HepG2 (cell line): ENCODE data around the gene ABCG5. TPM values are rescaled to one million over a fixed set of nuclear protein-coding genes. Genes with fewer than 3 reads are reported as not detected.

ENCODE experiments used
- KDM3A ChIP-seq: IDR thresholded peaks from 2 replicates; pipeline ENCODE4 v1.6.1; 2018; ENCODE audit warnings: low read depth, missing compliant biosample characterization
- MAFK ChIP-seq, 2 experiments: IDR thresholded peaks in 1 of 2; conservative IDR thresholded peaks in 1 of 2; 2 replicates each; pipeline ENCODE4 v1.6.1; 2011; ENCODE audit warnings: improper control_type of control experiment in 2 of 2, low read length in 2 of 2
- PHF5A ChIP-seq: IDR thresholded peaks from one replicate; pipeline ENCODE4 v1.6.1; 2018; ENCODE audit warnings: low read depth, missing genetic modification reagents; ENCODE audit not compliant: unreplicated experiment
- PITX1 ChIP-seq: sonication (generic); formaldehyde crosslinking; IDR thresholded peaks from 2 replicates; pipeline ENCODE4 v1.5.1; 2020; ENCODE audit warnings: mild to moderate bottlenecking, missing genetic modification reagents
- PRMT3 ChIP-seq: sonication (generic); formaldehyde crosslinking; IDR thresholded peaks from 2 replicates; pipeline ENCODE4 v1.8.1; 2022; ENCODE audit warnings: low read depth, mild to moderate bottlenecking, moderate library complexity, missing genetic modification reagents, borderline replicate concordance
- SMAD1 ChIP-seq: sonication (generic); formaldehyde crosslinking; IDR thresholded peaks from 2 replicates; pipeline ENCODE4 v1.4.0; 2020; ENCODE audit warnings: missing genetic modification reagents, low read depth, mild to moderate bottlenecking, borderline replicate concordance
- ZNF333 ChIP-seq: sonication (generic); formaldehyde crosslinking; IDR thresholded peaks from 2 replicates; pipeline ENCODE4 v1.4.0; 2020; ENCODE audit warnings: mild to moderate bottlenecking, missing genetic modification reagents, borderline replicate concordance
- polyA plus RNA-seq, 8 experiments: library from polyadenylated mRNA; depleted of rRNA in 3 of 8; stranded (reverse) in 7 of 8; unstranded in 1 of 8; fragments of >200 nt; fragmentation: Illumina TruSeq in 4 of 8; extraction: Trizol in 4 of 8; gene quantifications; 2 replicates each; pipeline versions ENCODE4 v1.2.1 to v1.2.3, GENCODE V29; 2011 to 2016; ENCODE audit warnings: low read depth in 4 of 8, missing spikeins in 1 of 8, mixed read lengths in 1 of 8; ENCODE audit not compliant: insufficient read depth in 1 of 8
- total RNA-seq, 5 experiments: library from RNA; depleted of rRNA; stranded (reverse); fragments of >200 nt; fragmentation: Illumina TruSeq; extraction: Trizol; gene quantifications; 2 replicates each; pipeline ENCODE4 v1.2.3, GENCODE V29; 2016; ENCODE audit warnings: low read depth in 1 of 5
- TF ChIP-seq, protein P1 (sequence below): sonication (generic); formaldehyde crosslinking; IDR thresholded peaks from 2 replicates; pipeline ENCODE4 v1.4.0; 2020; ENCODE audit warnings: missing genetic modification reagents, borderline replicate concordance
- TF ChIP-seq, protein P2 (sequence below): sonication (generic); formaldehyde crosslinking; IDR thresholded peaks from 2 replicates; pipeline ENCODE4 v1.4.0; 2020; ENCODE audit warnings: mild to moderate bottlenecking, missing genetic modification reagents
- TF ChIP-seq, protein P3 (sequence below): sonication (generic); formaldehyde crosslinking; IDR thresholded peaks from 2 replicates; pipeline ENCODE4 v1.5.0; 2020; ENCODE audit warnings: missing genetic modification reagents
- TF ChIP-seq, protein P4 (sequence below): sonication (generic); formaldehyde crosslinking; IDR thresholded peaks from 2 replicates; pipeline ENCODE4 v1.8.1; 2023; ENCODE audit warnings: mild to moderate bottlenecking, missing genetic modification reagents, borderline replicate concordance
- TF ChIP-seq, protein P5 (sequence below): sonication (generic); IDR thresholded peaks from 2 replicates; pipeline ENCODE4 v1.6.1; 2016; ENCODE audit warnings: low read depth, borderline replicate concordance
- TF ChIP-seq, protein P6 (sequence below): sonication (generic); formaldehyde crosslinking; IDR thresholded peaks from 2 replicates; pipeline ENCODE4 v1.8.1; 2023; ENCODE audit warnings: missing genetic modification reagents, inconsistent platforms, borderline replicate concordance
- TF ChIP-seq, protein P7 (sequence below): sonication (generic); formaldehyde crosslinking; IDR thresholded peaks from 2 replicates; pipeline ENCODE4 v1.5.0; 2020; ENCODE audit warnings: missing genetic modification reagents

ABCG5 gene
- total and polyA plus RNA-seq, 2 of the 13 experiments (the other 11 are each of a cell fraction or from before 2014, with no cell fraction given): 15.1 to 39.0 TPM

DNA sequence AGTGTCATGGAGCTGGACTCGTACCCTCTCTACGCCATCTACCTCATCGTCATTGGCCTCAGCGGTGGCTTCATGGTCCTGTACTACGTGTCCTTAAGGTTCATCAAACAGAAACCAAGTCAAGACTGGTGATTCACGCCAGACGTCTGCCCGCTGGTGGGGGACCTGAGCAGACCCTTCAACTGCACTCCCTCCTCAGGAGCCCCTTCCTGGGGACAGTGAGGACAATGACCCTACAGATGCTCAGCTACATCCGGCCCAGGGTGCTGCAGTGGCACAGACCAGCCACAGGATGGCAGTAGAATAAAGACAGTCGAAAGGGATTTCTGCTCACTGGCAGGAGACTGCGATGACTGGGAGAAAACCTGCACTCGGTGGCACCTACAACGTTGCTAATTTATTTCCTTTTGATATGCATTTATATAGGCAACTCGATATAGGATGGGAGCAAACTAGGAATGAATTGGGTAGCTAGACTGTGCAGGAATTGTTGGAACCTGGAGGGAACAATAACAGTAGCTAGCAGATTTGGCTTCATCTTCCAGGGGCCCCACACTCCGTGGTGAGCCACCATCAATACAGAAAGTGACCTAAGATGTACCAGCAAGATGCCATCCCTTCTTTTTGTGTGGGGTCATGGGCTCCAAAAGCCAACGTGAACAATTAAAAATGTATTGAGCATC, 39.3 kb upstream of the ABCG5 start (continued):
- TF ChIP-seq, protein P1, sequence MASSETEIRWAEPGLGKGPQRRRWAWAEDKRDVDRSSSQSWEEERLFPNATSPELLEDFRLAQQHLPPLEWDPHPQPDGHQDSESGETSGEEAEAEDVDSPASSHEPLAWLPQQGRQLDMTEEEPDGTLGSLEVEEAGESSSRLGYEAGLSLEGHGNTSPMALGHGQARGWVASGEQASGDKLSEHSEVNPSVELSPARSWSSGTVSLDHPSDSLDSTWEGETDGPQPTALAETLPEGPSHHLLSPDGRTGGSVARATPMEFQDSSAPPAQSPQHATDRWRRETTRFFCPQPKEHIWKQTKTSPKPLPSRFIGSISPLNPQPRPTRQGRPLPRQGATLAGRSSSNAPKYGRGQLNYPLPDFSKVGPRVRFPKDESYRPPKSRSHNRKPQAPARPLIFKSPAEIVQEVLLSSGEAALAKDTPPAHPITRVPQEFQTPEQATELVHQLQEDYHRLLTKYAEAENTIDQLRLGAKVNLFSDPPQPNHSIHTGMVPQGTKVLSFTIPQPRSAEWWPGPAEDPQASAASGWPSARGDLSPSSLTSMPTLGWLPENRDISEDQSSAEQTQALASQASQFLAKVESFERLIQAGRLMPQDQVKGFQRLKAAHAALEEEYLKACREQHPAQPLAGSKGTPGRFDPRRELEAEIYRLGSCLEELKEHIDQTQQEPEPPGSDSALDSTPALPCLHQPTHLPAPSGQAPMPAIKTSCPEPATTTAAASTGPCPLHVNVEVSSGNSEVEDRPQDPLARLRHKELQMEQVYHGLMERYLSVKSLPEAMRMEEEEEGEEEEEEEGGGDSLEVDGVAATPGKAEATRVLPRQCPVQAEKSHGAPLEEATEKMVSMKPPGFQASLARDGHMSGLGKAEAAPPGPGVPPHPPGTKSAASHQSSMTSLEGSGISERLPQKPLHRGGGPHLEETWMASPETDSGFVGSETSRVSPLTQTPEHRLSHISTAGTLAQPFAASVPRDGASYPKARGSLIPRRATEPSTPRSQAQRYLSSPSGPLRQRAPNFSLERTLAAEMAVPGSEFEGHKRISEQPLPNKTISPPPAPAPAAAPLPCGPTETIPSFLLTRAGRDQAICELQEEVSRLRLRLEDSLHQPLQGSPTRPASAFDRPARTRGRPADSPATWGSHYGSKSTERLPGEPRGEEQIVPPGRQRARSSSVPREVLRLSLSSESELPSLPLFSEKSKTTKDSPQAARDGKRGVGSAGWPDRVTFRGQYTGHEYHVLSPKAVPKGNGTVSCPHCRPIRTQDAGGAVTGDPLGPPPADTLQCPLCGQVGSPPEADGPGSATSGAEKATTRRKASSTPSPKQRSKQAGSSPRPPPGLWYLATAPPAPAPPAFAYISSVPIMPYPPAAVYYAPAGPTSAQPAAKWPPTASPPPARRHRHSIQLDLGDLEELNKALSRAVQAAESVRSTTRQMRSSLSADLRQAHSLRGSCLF (CRISPR knock-in tag): no peak
- TF ChIP-seq, protein P2, sequence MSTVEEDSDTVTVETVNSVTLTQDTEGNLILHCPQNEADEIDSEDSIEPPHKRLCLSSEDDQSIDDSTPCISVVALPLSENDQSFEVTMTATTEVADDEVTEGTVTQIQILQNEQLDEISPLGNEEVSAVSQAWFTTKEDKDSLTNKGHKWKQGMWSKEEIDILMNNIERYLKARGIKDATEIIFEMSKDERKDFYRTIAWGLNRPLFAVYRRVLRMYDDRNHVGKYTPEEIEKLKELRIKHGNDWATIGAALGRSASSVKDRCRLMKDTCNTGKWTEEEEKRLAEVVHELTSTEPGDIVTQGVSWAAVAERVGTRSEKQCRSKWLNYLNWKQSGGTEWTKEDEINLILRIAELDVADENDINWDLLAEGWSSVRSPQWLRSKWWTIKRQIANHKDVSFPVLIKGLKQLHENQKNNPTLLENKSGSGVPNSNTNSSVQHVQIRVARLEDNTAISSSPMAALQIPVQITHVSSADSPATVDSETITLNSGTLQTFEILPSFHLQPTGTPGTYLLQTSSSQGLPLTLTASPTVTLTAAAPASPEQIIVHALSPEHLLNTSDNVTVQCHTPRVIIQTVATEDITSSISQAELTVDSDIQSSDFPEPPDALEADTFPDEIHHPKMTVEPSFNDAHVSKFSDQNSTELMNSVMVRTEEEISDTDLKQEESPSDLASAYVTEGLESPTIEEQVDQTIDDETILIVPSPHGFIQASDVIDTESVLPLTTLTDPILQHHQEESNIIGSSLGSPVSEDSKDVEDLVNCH (CRISPR knock-in tag): no peak
- TF ChIP-seq PRMT3 (CRISPR knock-in tag): no peak
- TF ChIP-seq, protein P3, sequence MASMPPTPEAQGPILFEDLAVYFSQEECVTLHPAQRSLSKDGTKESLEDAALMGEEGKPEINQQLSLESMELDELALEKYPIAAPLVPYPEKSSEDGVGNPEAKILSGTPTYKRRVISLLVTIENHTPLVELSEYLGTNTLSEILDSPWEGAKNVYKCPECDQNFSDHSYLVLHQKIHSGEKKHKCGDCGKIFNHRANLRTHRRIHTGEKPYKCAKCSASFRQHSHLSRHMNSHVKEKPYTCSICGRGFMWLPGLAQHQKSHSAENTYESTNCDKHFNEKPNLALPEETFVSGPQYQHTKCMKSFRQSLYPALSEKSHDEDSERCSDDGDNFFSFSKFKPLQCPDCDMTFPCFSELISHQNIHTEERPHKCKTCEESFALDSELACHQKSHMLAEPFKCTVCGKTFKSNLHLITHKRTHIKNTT (CRISPR knock-in tag): no peak
- no peak for TF ChIP-seq PHF5A (CRISPR knock-in tag)
- TF ChIP-seq SMAD1 (CRISPR knock-in tag): no peak; the same call in 1 of the 2 replicates
- TF ChIP-seq ZNF333 (CRISPR knock-in tag): no peak
- TF ChIP-seq, protein P4, sequence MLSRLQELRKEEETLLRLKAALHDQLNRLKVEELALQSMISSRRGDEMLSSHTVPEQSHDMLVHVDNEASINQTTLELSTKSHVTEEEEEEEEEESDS (CRISPR knock-in tag): no peak
- TF ChIP-seq KDM3A (CRISPR knock-in tag): 0 out of 2 replicates have a peak, but pooled peaks have one; percentile 44
- TF ChIP-seq MAFK (conservative IDR thresholded peaks at IDR 0.05 in 1 of 2, IDR thresholded peaks at IDR 0.05 in 1 of 2; ENCODE audit: low read length in 2 of 2): no peak; a peak in 1 of 4 replicates
- TF ChIP-seq, protein P5, sequence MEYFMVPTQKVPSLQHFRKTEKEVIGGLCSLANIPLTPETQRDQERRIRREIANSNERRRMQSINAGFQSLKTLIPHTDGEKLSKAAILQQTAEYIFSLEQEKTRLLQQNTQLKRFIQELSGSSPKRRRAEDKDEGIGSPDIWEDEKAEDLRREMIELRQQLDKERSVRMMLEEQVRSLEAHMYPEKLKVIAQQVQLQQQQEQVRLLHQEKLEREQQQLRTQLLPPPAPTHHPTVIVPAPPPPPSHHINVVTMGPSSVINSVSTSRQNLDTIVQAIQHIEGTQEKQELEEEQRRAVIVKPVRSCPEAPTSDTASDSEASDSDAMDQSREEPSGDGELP: no peak
- TF ChIP-seq PITX1 (CRISPR knock-in tag): peak; percentile 49; the same call in 1 of the 2 replicates
- TF ChIP-seq, protein P6, sequence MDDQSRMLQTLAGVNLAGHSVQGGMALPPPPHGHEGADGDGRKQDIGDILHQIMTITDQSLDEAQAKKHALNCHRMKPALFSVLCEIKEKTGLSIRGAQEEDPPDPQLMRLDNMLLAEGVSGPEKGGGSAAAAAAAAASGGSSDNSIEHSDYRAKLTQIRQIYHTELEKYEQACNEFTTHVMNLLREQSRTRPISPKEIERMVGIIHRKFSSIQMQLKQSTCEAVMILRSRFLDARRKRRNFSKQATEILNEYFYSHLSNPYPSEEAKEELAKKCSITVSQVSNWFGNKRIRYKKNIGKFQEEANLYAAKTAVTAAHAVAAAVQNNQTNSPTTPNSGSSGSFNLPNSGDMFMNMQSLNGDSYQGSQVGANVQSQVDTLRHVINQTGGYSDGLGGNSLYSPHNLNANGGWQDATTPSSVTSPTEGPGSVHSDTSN: no peak
- TF ChIP-seq, protein P7, sequence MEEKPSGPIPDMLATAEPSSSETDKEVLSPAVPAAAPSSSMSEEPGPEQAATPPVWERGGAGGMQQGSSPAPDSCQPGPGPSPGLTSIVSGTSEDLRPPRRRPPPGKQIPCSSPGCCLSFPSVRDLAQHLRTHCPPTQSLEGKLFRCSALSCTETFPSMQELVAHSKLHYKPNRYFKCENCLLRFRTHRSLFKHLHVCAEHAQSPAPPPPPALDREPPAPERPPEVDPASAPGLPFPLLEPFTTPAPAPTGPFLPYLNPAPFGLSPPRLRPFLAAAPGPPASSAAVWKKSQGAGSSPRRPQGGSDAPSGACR (CRISPR knock-in tag): no peak
